Uterus (tissue), 2 donors: Measurements from ENCODE around the gene VPS4A.

ENCODE experiments used
- CTCF ChIP-seq, 4 experiments: fragments of 200-600 bp in 2 of 4; fragments of 450-650 bp in 2 of 4; sonication (generic) in 2 of 4; IDR thresholded peaks; one replicate each; pipeline ENCODE4 v1.5.1; 2016 to 2019; ENCODE audit warnings: antibody characterized with exemption in 4 of 4, mild to moderate bottlenecking in 2 of 4, moderate library complexity in 1 of 4
- POLR2A ChIP-seq, 2 donors: fragments of 450-650 bp; IDR thresholded peaks; one replicate each; pipeline ENCODE4 v1.6.1; 2016; ENCODE audit warnings: antibody characterized with exemption in 2 of 2, mild to moderate bottlenecking in 1 of 2, moderate library complexity in 1 of 2

GRCh38 chr16:69315486-69316311 lies 4.5 kb downstream of the VPS4A start:
- TF ChIP-seq CTCF (IDR thresholded peaks at IDR 0.05) (no peak), POLR2A (IDR thresholded peaks at IDR 0.05) (no peak)
